Right lobe of liver (tissue), 4 donors: Measurements from ENCODE around the gene CASQ2.

Experiments used
- CTCF ChIP-seq, 4 donors: fragments of 200-600 bp in 3 of 4; fragments of 450-650 bp in 1 of 4; IDR thresholded peaks; one replicate each; pipeline versions ENCODE4 v1.5.1 to v1.8.0; 2016 to 2022; ENCODE audit warnings: antibody characterized with exemption in 4 of 4, mild to moderate bottlenecking in 2 of 4
- POLR2A ChIP-seq: fragments of 450-650 bp; IDR thresholded peaks from one replicate; pipeline ENCODE4 v1.6.1; 2017; ENCODE audit warnings: antibody characterized with exemption, mild to moderate bottlenecking
- donor health status: DM: no; HTN: no; CAD: no.
- donor health status: DM: no; HTN: no; CAD: no.
- donor health status: DM: no; HTN: yes; CAD: no.

- no peak for TF ChIP-seq CTCF (IDR thresholded peaks at IDR 0.05)
- TF ChIP-seq POLR2A = no peak
Measured at GRCh38 chr1:115771094-115771846, 2.8 kb upstream of the CASQ2 start.
